Endometrium (tissue), 2 donors: ENCODE measurements around the gene CACNA1H.

Experiments
- FAIRE-seq: peaks from 2 replicates; lab custom pipeline; 2012; peaks lifted over from hg19 to GRCh38; lab: Jason Lieb, UNC
- donor health status: control.
- donor health status: control.

CACNA1H gene

DNA sequence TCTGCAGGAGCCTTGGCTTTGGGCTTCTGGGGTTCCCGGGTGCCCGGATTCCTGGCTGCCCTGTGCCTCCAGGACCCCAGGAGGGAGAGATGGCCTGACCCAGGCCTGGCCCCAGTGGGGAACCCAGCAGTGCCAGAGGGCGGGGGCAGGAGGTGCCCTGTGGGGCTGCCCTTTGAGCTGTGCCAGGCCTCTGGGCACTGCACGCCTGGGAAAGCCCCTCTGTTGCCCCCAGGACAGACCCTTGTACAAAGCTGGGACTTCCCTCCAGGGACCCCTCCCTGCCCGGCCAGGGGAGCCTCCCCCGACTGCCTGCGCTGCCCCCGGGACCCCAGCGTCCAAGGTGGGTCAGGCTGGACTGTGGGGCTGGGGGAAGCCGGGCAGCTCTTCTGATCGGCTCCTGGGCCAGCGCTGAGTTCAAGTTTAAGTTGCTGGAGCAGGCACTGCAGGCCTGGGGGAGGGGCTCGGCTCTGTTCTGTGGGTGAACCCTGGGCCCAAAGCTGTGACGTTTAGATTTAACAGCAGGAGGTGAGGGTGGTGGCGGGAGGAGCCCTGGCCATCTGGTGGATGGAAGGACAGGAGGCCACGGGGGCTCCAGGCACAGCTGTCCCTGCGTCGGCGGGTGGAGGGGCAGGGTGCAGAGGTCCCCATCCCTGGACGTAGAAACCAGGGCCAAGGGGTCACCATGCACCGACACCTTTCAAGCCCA lies 29.2 kb upstream of the CACNA1H start:
- FAIRE-seq, result no peak

DNA sequence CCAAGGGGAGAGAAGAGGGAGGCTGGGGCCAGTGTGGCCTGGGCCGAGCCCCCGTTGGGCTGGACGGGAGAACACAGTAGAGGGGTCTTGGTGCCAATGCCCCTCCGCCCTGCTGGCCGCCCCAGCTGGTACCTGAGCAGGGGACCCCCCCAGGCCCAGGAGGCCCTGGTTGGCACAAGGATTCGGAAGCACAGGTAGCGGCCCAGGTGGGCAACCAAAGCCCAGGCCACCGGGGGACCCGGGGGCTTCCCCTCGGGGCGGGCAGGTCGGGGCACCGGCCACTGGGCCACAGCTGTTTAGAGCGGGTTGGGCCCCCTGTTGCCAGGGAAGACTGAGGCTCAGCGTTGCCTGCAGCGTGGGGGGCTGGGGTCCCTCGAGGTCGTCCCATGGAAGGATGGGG lies 28.6 kb upstream of the CACNA1H start:
- no peak for FAIRE-seq

DNA sequence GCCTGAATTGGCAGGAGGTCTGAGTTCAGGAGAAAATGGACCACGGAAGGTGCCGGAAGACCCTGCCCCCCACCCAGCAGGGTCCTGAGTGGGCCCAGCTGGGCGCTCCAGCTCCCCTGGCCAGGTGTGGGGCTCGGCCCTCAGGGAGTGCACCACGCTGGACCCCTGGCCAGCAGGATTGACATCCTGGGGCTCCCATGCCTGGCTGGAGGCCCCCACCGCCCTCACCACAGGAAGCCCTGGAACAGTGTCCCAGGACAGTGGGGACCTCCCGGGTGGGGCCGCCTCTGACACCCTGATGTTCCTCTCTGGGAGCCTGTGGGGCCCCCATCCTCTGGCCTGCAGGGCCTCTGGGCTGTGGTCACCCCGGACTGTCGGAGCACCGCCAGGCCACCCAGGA lies 28.1 kb upstream of the CACNA1H start:
- no peak for FAIRE-seq

DNA sequence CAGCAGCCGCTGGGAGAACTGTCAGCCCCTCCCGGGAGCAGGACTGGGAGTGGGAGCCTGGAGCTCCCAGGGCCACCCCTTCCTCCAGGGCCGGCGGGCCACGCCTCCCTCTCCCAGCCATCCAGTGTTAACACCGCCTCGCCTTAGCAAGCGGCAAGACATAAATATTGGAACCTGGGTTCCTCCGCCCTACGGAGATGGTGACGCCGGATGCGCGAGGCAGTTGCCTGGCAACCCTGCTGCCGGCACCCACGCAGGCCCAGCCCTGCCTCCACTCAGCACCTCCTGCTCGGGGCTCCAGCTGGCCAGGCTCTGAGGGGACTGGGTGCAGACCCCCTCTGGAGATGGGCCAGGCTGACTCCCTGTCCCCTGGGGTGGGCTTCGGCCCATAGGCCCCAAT lies 27.4 kb upstream of the CACNA1H start:
- no peak for FAIRE-seq

DNA sequence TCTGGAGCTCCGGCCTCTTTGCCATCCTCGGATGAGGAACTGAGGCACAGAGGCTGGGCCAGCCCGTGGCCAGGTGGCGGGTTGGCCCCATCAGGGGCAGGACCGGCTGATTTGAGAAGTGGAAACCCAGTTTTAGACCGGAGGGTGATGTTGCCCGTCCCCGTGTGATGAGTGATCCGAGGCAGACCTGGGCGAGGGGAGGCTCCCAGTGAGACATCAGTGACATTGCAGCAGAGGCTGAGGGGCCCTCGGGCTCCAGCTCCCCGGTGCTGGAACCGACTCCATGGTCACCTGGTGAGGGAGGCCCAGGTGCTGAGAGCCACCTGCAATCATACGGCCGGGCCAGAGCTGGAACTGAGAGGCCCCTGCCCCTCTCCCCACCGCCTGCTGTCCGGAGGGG lies 26.9 kb upstream of the CACNA1H start:
- FAIRE-seq, result no peak

DNA sequence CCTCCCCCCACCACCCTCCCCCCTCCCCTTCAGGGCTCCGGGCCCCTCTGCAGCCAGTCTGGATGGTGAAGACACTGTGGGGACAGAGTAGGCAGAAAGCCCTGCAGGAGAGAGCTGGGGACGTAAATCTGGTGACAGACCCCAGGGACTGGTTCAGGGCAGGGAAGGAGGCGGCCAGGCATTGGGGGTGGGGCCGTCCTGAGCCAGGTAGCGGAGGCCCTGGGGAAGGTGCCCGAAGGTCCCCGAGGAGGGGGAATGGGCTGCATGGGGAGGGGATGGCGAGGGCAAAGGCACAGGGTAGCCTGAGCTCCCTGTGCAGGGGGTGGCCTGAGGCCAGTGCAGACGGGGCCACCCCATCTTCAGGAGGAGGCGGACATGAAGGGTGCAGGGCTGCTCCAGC lies 26.3 kb upstream of the CACNA1H start:
- FAIRE-seq, result no peak

DNA sequence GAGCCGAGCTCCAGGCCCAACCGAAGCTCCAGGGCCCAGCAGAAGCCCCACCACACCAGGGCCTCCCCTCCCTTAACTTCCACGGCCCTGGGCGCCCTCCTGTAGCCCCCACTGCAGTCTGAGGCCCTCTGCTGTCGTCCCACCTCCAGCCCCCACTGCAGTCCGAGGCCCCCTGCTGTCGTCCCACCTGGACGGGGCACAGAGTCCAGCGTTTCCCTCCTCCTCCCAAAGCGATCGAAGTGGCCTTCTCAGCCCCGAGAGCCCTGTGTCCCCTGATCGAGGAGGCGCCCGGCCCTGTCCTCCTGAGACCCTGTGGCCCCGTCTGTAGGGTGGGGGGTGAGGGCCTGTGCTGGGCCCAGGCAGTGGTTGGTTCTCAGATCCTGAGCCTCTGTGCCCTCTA lies 25.8 kb upstream of the CACNA1H start:
- no peak for FAIRE-seq

DNA sequence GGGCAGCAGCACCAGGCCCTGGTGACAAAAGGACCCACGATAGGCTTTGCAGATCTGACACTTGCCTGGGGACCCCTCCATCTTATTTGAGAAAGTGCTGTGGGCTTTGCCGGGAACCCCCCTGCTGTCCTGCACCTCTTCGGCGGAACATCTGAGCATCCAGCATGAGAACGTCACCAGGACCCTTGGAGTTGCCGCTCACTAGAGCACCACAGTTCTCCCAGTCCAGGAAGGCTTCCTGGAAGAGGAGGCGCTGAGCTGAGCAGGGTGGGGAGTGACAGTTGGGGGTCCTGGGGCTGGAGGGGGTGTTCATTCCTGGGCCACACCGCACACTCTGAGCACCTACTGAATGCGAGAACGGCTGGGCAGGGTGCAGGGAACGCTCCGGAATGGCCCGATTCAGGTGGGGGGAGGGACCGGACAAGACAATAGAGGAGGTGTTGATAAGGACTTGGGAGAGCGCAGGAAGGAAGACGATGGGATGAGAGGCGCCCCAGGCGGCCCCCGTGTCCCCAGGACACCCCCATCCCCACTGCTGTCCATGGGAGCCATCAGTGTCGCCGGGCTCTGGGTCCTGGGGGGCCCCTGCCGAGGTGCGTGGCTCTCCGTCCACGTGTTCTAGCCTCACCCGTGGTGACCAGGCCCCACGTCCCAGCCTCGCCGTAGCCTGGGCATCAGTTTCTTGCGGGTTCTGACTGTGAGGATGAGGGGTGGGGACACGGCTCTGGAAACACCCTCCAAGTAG lies 24.8 kb upstream of the CACNA1H start:
- no peak for FAIRE-seq

DNA sequence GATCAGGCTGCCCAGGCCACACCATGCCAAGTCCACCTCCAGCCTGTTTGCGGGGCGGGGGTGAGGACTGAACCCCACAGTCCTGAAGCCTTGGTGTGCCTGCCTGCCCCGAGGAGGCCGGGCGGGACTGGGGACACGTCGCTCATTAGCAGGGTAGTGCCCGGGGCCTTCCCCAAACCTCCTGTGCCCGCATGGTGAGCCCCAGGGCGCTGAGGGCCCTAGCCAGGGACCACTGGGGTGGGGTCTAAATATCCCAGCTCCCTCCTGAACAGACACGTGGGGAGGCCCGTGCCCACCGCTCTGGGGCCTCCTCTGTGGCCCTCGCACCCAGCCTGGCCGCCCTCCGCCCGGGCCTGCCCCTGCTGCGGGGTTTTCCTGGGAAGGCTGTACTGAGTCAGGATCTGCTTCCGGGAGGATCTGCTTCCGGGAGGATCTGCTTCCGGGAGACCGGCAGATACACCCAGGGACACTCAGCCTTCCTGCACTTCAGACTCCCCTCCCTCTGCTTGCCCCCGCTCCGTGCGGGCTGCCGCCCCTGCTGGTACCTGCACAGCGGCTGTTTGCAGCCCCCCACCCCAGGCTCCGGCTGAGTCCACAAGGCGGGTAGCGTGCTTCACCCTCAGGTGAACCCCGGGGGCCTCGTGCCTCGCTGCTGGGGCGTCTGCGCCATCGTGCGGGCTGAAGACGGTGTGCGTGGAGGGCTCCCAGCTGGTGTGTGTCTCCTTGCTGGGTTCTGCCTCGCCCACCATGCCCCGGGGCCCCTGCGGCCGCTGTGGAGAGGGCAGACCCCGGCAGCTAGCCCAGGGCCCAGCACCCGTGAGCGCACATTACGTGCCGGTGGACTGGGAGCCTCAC lies 23.6 kb upstream of the CACNA1H start:
- no peak for FAIRE-seq

DNA sequence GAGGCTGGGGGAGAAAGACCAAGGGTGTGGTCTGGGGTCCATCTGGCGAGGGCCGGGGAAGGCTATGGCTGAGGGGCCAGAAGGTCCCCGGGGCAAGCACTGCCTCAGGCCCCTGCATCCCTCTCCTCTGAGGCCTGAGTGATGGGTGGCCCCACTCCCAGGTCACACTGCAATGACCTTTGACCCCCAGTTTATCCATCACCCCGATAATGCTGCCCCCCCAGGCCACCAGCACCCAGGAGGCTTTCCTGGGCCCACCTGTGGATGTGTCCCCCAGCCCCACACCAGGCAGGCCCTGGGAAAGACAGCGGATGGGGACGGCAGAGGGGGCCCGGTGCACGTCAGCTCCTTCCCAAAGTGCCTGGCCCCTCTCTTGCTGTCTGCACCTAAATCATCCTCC lies 22.5 kb upstream of the CACNA1H start:
- no peak for FAIRE-seq

DNA sequence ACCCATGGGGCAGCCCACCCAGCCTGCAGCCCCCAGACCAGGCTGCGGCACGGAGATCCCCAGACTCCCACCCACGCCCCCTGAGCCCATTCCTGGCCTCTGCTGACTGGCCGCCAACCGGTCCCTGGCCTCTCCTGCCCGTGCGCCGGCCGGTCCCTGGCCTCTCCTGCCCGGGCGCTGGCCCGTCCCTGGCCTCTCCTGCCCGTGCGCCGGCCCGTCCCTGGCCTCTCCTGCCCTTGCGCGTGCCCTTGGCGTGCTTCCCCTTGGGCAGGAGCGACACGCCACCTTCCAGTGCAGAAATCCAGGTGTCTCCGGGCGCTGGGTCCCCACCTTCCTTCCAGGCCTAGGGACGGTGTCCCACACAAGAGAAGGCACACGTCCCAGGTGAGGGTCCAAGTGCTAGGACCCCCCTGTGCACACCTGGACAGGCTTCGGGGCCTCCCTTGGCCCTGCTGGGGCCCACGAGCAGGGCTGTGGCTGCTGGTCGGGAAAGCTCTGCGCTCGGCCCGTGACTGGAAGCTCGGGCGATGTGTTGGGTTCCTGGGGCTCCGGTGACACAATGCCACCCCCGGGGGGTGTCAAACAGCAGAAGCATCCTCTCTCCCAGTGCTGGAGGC lies 21.4 kb upstream of the CACNA1H start:
- FAIRE-seq, result no peak

DNA sequence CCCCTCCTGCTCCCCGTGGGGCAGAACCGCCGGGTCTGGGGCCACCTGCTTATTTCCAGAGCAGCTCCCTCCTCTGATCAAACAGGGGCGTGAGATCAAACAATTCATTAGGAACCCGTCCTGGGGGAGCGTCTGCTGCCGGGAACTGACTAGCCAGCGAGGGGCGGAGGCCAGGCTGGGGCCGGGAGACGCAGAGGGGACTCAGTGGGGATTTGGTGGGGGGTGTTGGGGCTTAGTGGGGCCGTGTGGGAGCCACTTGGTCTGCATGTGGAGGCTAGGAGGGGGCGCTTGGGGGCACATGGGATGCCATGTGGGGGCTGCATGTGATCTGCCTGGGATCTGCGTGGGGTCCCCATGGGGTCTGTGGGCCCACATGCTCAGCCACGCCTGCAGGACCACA lies 20.5 kb upstream of the CACNA1H start:
- no peak for FAIRE-seq

DNA sequence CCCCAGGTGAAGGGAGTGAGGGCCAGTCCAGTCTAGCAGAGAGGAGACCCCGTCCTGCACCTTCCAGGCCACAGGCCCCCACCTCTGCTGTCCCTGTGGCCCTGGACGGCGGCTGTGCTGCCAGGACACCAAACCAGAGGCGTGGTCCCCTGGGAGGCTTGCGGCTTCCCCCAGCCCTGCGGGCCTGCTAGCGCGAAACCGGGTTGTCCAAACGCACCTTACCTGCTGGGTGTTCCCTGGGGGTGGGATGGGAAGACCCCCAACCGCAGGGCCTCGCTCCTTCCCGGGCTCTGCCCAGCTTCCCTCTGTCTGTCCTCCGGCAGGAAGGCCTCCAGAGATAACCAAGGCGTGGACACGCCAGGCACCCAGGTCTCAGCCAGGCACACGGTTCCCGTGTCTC lies 19.6 kb upstream of the CACNA1H start:
- FAIRE-seq, result no peak

DNA sequence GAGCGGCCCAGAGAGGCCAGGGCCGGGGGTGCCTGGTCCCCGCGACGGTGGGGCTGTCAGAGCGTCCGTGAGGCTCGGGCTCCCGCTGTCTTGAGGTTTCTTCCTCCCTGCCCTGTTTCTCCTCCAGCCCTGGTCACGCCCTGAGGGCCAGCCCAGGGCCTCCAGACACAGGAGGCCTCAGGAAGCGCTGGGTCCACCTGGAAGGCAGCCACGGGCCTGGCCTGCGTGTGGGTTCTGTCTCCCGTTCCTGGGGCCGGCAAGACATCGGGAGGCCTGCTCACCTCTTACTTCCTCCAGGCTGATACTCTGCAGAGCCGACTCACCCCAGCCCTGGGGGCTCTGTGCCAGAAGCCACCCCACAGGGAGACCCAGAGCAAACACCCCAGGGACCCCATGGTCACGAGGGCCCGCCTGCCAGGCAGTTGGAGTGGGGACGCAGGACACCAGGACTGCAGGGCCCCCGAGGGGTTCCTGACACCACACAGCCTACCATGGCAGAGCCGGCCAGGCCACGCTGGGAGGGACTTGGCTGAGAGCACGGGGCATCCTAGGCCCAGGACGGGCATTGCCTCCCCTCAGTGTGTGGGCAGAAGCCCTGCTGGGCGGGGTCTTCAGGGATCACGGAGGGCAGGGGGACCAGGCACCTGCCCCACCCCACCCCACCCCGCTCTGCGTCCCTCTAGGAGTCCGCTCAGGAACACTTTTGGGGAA lies 18.9 kb upstream of the CACNA1H start:
- no peak for FAIRE-seq

DNA sequence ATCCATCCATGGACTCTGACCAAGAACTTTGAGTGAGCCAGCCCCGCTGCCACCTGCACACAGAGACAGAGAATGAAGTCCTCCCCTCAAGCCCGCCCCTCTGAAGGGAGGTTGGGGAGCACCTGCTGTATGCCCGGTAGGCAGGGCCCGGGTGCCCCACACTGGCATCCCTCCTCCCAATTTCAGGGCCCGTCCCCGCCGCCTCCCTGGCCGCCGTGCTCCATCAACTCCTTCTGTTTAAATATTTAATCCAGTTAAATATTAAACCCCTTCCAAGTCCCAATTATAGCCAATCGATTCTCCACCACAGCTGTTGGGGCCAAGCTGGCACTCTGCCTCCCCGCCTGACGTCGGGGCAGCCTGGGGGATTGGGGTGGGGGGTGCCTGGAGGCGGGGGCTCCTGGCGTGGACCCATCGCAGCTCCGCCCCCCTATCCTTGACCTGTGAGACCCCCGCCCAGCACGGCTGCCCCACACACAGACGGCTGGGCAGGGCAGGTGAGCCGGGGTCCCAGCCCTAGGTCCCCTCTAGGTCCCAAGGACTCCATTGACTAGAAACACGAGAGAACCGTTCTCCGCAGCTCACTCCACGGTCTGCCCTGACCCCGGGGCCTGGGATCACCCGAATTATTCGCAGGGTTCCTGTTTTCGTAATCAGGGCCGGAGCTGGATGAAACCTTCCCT lies 18.0 kb upstream of the CACNA1H start:
- no peak for FAIRE-seq

DNA sequence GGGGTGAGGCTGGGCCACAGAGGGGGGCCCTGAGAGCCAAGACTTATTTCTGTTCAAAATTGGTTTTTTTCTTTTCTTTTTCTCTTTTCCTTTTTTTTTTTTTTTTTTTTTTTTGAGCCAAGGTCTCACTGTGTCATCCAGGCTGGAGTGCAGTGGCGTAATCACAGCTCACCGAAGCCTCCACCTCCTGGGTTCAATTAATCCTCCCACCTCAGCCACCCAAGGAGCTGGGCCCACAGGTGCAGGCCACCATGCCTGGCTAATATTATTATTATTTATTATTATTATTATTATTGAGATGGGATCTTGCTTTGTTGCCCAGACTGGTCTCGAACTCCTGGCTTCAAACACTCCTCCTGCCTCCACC lies 17.5 kb upstream of the CACNA1H start:
- no peak for FAIRE-seq

DNA sequence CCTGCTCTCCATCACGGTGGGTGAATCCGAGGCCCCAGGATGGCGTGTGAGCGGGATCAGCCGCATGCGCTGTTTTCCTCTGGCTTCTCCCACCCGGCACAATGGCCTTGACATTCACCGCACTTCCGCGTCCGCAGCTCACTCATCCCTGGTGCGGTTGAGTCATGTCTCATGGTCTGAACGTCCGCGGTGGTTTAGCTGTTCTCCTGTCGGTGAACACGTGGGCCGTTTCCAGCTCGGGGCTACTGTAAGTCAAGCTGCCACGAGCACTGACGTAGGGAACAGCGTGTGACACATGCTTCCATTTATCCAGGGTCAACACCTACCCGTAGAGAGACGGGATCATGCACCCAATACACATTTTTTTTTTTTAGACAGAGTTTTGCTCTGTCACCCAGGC lies 15.3 kb upstream of the CACNA1H start:
- FAIRE-seq, result no peak

DNA sequence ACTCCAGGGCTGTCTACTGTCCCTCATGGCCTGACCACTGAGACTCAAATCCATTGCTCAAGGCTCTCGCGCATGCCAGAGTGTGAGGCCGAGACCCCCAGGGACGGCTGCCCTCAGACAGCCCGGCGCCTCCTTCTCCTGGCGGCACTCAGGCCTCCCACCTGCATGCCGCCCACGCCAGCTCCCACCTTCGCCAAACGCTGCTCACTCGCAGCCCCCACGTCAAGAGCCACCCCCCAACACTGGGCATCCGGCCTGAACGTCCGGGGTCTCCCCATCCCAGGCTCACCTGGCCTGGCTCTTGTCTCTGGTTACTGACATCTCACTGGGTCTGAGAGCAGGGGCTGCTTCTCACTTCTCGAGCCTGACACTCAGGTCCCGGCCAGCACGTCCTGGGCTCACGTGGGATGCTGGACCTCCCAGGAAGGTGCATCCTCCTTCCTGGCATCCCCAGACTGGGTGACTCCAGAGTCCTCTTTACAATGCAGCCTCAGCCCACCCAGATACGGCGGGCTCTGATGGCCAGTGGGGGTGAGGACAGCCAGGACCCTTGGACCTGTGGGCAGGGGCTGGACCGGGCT lies 12.2 kb upstream of the CACNA1H start:
- no peak for FAIRE-seq

DNA sequence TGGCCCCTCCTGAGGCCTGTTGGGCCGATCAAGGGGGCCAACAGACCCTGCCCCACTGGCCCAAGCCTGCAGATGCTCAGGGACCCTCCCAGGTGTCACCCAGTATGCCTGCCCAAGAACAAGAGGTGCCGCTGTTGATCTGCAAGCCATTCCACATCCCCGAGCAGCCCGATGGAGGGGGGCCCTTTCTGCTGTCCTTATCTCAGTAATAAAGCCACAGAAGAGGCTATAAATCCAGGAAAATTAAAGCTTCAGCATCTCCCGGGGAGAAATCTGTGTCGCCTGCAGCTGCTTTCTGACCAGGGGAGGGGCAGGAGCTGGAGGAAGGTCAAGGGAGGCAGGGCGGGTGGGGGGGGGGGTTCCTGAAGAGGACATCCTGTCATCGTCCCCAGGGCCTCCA lies 11.7 kb upstream of the CACNA1H start:
- no peak for FAIRE-seq

DNA sequence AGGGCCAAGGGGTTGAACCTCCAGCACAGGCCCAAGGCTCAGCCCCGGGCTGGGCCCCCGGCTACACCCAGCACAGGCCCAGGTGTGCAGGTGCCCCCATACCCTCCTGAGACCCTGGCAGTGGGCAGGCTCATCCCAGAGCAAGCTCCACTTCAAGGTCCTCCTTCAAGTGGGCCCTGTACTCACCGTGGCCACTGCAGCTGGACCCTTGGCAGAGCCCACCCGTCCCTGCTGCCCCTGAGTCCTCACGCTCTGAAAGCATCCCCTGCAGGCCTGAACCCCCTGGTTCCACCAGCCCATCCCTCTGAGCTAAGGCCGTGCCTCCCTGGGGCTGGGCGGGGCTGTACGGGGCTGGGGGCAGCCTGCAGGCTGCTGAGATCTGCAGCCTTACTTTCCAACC lies 11.2 kb upstream of the CACNA1H start:
- FAIRE-seq, result no peak

DNA sequence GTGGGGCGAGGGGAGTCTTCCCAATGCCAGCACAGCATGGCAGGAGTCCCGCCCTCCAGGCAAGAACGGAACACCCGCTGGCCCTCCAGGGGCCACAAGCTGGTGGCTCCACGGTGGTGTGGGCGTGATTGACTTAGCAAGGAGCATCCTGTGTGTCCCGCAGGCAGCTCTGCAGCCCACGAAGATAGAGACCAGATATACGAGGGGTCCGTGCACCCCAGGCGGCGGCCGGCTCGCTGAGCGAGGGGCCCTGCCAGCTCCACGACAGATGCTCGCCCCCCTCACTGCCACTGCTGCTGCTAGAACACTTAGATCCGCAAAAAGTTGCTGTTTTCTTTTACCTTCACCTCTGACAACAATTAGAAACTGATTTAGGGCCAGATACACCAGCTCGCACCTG lies 10.0 kb upstream of the CACNA1H start:
- FAIRE-seq, result no peak
